GM18517 (cell line): ENCODE data around the gene WWC2.
"Not testable (repeated sequence)": the region's sequence is repeated elsewhere in the genome, so short reads cannot be mapped to it uniquely, and the experiment has no call there.

Source experiments
- ATAC-seq: cut with Tn5 transposase; IDR thresholded peaks from one replicate; pipeline ENCODE4 v1.9.1; 2021; ENCODE audit warnings: mild to moderate bottlenecking, moderate library complexity; ENCODE audit not compliant: unreplicated experiment

The WWC2 gene

GRCh38 chr4:183171484-183172267, 72.6 kb downstream of the WWC2 start:
- ATAC-seq = no peak

GRCh38 chr4:183172881-183173280, 73.8 kb downstream of the WWC2 start:
- no peak for ATAC-seq

GRCh38 chr4:183173580-183174526, 74.8 kb downstream of the WWC2 start:
- no peak for ATAC-seq

GRCh38 chr4:183175631-183176232, 76.7 kb downstream of the WWC2 start:
- no peak for ATAC-seq

GRCh38 chr4:183177001-183177400, 77.9 kb downstream of the WWC2 start:
- no peak for ATAC-seq

GRCh38 chr4:183178201-183178600, 79.1 kb downstream of the WWC2 start:
- no peak for ATAC-seq

GRCh38 chr4:183180096-183180495, 81.0 kb downstream of the WWC2 start:
- no peak for ATAC-seq

- no peak for ATAC-seq
Measured at GRCh38 chr4:183180621-183181020, 81.6 kb downstream of the WWC2 start.

- no peak for ATAC-seq
Measured at GRCh38 chr4:183181081-183181480, 82.0 kb downstream of the WWC2 start.

GRCh38 chr4:183182873-183183725, 84.0 kb downstream of the WWC2 start:
- no peak for ATAC-seq

- ATAC-seq = no peak
Measured at GRCh38 chr4:183183906-183184535, 85.0 kb downstream of the WWC2 start.

GRCh38 chr4:183185018-183185417, 86.0 kb downstream of the WWC2 start:
- no peak for ATAC-seq

GRCh38 chr4:183185559-183185958, 86.5 kb downstream of the WWC2 start:
- no peak for ATAC-seq

- no peak for ATAC-seq
Measured at GRCh38 chr4:183186813-183187212, 87.8 kb downstream of the WWC2 start.

GRCh38 chr4:183190900-183191527, 92.0 kb downstream of the WWC2 start:
- ATAC-seq = no peak

GRCh38 chr4:183191630-183192029, 92.6 kb downstream of the WWC2 start:
- no peak for ATAC-seq

- ATAC-seq = no peak
Measured at GRCh38 chr4:183192571-183192970, 93.5 kb downstream of the WWC2 start.

GRCh38 chr4:183193730-183194338, 94.8 kb downstream of the WWC2 start:
- ATAC-seq = not testable (repeated sequence)

GRCh38 chr4:183195534-183195933, 96.5 kb downstream of the WWC2 start:
- ATAC-seq = no peak
